SK-N-SH (cell line): ENCODE results near the gene ZNF649. TPM values are rescaled to one million over a fixed set of nuclear protein-coding genes. Genes with fewer than 3 reads are reported as not detected.

Source experiments
- CTCF ChIA-PET: fragments of 300-600, 350-600 bp; formaldehyde crosslinking; extraction: SDS; loops from one replicate; lab custom pipeline; 2021; lab: Yijun Ruan, JAX
- POLR2A ChIA-PET: fragments of 350-600 bp; sonication (Branson Sonifier 250); formaldehyde crosslinking; extraction: SDS; loops from one replicate; lab custom pipeline; 2020; ENCODE audit warnings: antibody characterized with exemption, inconsistent platforms; lab: Yijun Ruan, JAX
- DNase-seq: peaks from one replicate; pipeline ENCODE4 v3.0.0; 2012
- H2AFZ ChIP-seq: fragments of 200-600 bp; sonication (generic); 2 replicates; pipeline ENCODE4 v1.8.1; 2016; ENCODE audit warnings: antibody characterized with exemption, mild to moderate bottlenecking, low read depth
- H3F3A ChIP-seq: fragments of 200-600 bp; sonication (generic); replicated peaks from 2 replicates; pipeline ENCODE3; 2016; ENCODE audit warnings: antibody characterized with exemption, mild to moderate bottlenecking; ENCODE audit not compliant: insufficient read depth
- H3K27ac ChIP-seq, 2 experiments: fragments of 200-500 bp in 1 of 2; fragments of 200-600 bp in 1 of 2; sonication (Bioruptor generic) in 1 of 2; sonication (generic), shearing (Covaris generic) in 1 of 2; 2 replicates each; pipeline versions ENCODE4 v1.5.1 to v1.6.1; 2014 to 2016; ENCODE audit warnings: low read depth in 2 of 2, inconsistent platforms in 1 of 2, low read length in 1 of 2, mild to moderate bottlenecking in 1 of 2, mixed read lengths in 1 of 2
- H3K27me3 ChIP-seq: fragments of 200-600 bp; sonication (generic), shearing (Covaris generic); 2 replicates; pipeline ENCODE4 v1.6.1; 2016; ENCODE audit warnings: mixed run types; ENCODE audit not compliant: insufficient read depth
- H3K36me3 ChIP-seq, 2 experiments: fragments of 200-500 bp in 1 of 2; fragments of 200-600 bp in 1 of 2; sonication (Bioruptor generic) in 1 of 2; sonication (generic) in 1 of 2; replicated peaks in 1 of 2; 2 replicates each; pipeline versions ENCODE3 to v1.5.1; 2014 to 2016; ENCODE audit warnings: low read length in 1 of 2, mild to moderate bottlenecking in 1 of 2; ENCODE audit not compliant: insufficient read depth in 2 of 2, control insufficient read depth in 1 of 2
- H3K4me1 ChIP-seq, 2 experiments: fragments of 200-500 bp in 1 of 2; fragments of 200-600 bp in 1 of 2; sonication (Bioruptor generic) in 1 of 2; sonication (generic), shearing (Covaris generic) in 1 of 2; 2 replicates each; pipeline versions ENCODE4 v1.5.1 to v1.6.1; 2014 to 2016; ENCODE audit warnings: low read depth in 1 of 2, low read length in 1 of 2, mixed run types in 1 of 2; ENCODE audit not compliant: insufficient read depth in 2 of 2, control insufficient read depth in 1 of 2
- H3K4me2 ChIP-seq: fragments of 200-600 bp; sonication (generic), shearing (Covaris generic); 2 replicates; pipeline ENCODE4 v1.6.1; 2017; ENCODE audit warnings: mixed run types
- H3K4me3 ChIP-seq, 2 experiments: fragments of 200-500 bp in 1 of 2; fragments of 200-600 bp in 1 of 2; sonication (Bioruptor generic) in 1 of 2; sonication (generic), shearing (Covaris generic) in 1 of 2; 2 replicates each; pipeline versions ENCODE4 v1.5.1 to v1.8.1; 2014 to 2016; ENCODE audit warnings: low read depth in 2 of 2, inconsistent platforms in 1 of 2, low read length in 1 of 2, mild to moderate bottlenecking in 1 of 2, mixed read lengths in 1 of 2, moderate library complexity in 1 of 2
- H3K79me2 ChIP-seq: fragments of 200-600 bp; sonication (generic); 2 replicates; pipeline ENCODE4 v1.8.1; 2017; ENCODE audit warnings: mild to moderate bottlenecking; ENCODE audit not compliant: insufficient read depth
- H3K9ac ChIP-seq: fragments of 200-600 bp; sonication (generic); 2 replicates; pipeline ENCODE4 v1.6.1; 2017; ENCODE audit warnings: mixed run types
- H3K9me2 ChIP-seq: fragments of 200-600 bp; sonication (generic); 2 replicates; pipeline ENCODE4 v1.6.1; 2017; ENCODE audit warnings: mixed run types
- H3K9me3 ChIP-seq: fragments of 200-600 bp; sonication (generic); 2 replicates; pipeline ENCODE4 v1.6.1; 2017; ENCODE audit warnings: mixed run types, mild to moderate bottlenecking, moderate library complexity
- H4K20me1 ChIP-seq: fragments of 200-600 bp; sonication (generic); 2 replicates; pipeline ENCODE4 v1.6.1; 2017; ENCODE audit warnings: mild to moderate bottlenecking, mixed run types; ENCODE audit not compliant: insufficient read depth
- ELF1 ChIP-seq: IDR thresholded peaks from 2 replicates; pipeline ENCODE4 v1.4.0; 2012
- EZH2phosphoT487 ChIP-seq: fragments of 200-600 bp; sonication (generic); IDR thresholded peaks from 2 replicates; pipeline ENCODE4 v1.6.1; 2017; ENCODE audit warnings: low read depth, mixed run types, mild to moderate bottlenecking, antibody characterized with exemption, moderate library complexity, borderline replicate concordance
- FOSL2 ChIP-seq: IDR thresholded peaks from 2 replicates; pipeline ENCODE4 v1.4.0; 2012; ENCODE audit warnings: low read depth, mild to moderate bottlenecking, moderate library complexity, borderline replicate concordance
- GATA2 ChIP-seq: sonication (generic); formaldehyde crosslinking; IDR thresholded peaks from 2 replicates; pipeline ENCODE4 v1.5.0; 2020; ENCODE audit warnings: mild to moderate bottlenecking, missing genetic modification reagents
- MEF2A ChIP-seq: IDR thresholded peaks from 2 replicates; pipeline ENCODE4 v1.4.0; 2012; ENCODE audit warnings: low read depth, borderline replicate concordance
- MXI1 ChIP-seq: IDR thresholded peaks from 2 replicates; pipeline ENCODE4 v1.6.1; 2012; ENCODE audit warnings: mild to moderate bottlenecking, low read depth, low read length, improper control_type of control experiment
- NRF1 ChIP-seq: IDR thresholded peaks from 2 replicates; pipeline ENCODE4 v1.6.1; 2012; ENCODE audit warnings: low read depth, mild to moderate bottlenecking, low read length
- RAD21 ChIP-seq: IDR thresholded peaks from 2 replicates; pipeline ENCODE4 v1.6.1; 2012; ENCODE audit warnings: mild to moderate bottlenecking, low read length
- SMC3 ChIP-seq: IDR thresholded peaks from 2 replicates; pipeline ENCODE4 v1.6.1; 2012; ENCODE audit warnings: low read depth, low read length, improper control_type of control experiment
- TCF12 ChIP-seq: IDR thresholded peaks from 2 replicates; pipeline ENCODE4 v1.4.0; 2012
- WGBS: methylation state at CpG from one replicate; pipeline ENCODE4 v1.1.6; 2017; ENCODE audit warnings: low lambda C conversion rate; 5-methylcytosine and 5-hydroxymethylcytosine counted together
- polyA plus RNA-seq, 3 experiments: library from polyadenylated mRNA; depleted of rRNA; stranded (reverse); fragments of >200 nt; gene quantifications; 2 replicates each; pipeline ENCODE4 v1.2.3, GENCODE V29; 2012
- TF ChIP-seq, protein P1 (sequence below): fragments of 150-350 bp; IDR thresholded peaks from 2 replicates; pipeline ENCODE4 v1.6.1; 2017; ENCODE audit warnings: antibody characterized with exemption, low read length, low read depth, borderline replicate concordance
- TF ChIP-seq, protein P2 (sequence below): fragments of 150-350 bp; IDR thresholded peaks from 2 replicates; pipeline ENCODE4 v1.6.1; 2016; ENCODE audit warnings: mild to moderate bottlenecking, low read depth, low read length
- TF ChIP-seq, protein P3 (sequence below): IDR thresholded peaks from 2 replicates; pipeline ENCODE4; 2012
- TF ChIP-seq, protein P4 (sequence below): IDR thresholded peaks from 2 replicates; pipeline ENCODE4 v1.4.0; 2012; ENCODE audit warnings: low read depth, borderline replicate concordance
- TF ChIP-seq, protein P5 (sequence below): IDR thresholded peaks from 2 replicates; pipeline ENCODE4 v1.6.1; 2012; ENCODE audit warnings: mild to moderate bottlenecking, low read depth, low read length, moderate library complexity

The ZNF649 gene
- polyA plus RNA-seq, 1 of the 3 experiments (the other 2 are of a cell fraction), result 1.5 TPM

DNA sequence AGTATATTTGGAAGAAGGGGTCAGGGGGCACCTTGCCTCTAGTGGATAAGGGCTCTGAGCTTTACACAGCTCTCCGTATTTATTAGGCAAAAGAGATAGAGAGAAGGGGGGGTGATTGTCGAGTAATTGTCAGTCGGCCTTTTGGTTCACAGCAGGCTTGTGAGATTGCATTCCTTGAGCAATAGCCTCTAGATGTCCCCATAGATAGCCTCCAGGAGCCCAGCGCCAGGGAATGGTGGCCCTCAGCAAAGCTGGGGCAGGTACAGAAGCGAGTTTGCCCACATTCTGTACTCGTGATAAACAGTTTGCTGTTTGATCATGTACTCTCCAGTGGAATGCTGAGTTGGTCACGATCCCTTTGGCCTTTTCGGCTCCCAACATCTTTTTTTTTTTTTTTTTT, 27.1 kb upstream of the ZNF649 start:
- Histone ChIP-seq H2AFZ (no peak overlapping the region), H3F3A (no peaks in the 10 kb centered on the region), H3K9ac (no peak overlapping the region), H3K36me3 (peaks cover 34 to 73% of the 10 kb centered on the region in 2 experiments), H3K4me2 (no peak overlapping the region), H3K9me3 (no peaks in the 10 kb centered on the region; the same call in 1 of the 2 replicates), H3K4me3 (no peak overlapping the region), H3K79me2 (peaks cover 18% of the 10 kb centered on the region), H3K27me3 (no peaks in the 10 kb centered on the region), H3K9me2 (no peaks in the 10 kb centered on the region), H3K4me1 (peaks cover 0 to 4% of the 10 kb centered on the region in 2 experiments; a peak in 1 of 4 replicates), H3K27ac (no peak overlapping the region), H4K20me1 (no peaks in the 10 kb centered on the region)
- CTCF ChIA-PET, result no interaction called here
- WGBS, result 77% methylated on average over 8 of the region's 8 CpGs
- POLR2A ChIA-PET, result no interaction called here
- DNase-seq, result no peak
- TF ChIP-seq NRF1, result no peak
- no peak for TF ChIP-seq RAD21
- no peak for TF ChIP-seq ELF1
- no peak for TF ChIP-seq FOSL2

DNA sequence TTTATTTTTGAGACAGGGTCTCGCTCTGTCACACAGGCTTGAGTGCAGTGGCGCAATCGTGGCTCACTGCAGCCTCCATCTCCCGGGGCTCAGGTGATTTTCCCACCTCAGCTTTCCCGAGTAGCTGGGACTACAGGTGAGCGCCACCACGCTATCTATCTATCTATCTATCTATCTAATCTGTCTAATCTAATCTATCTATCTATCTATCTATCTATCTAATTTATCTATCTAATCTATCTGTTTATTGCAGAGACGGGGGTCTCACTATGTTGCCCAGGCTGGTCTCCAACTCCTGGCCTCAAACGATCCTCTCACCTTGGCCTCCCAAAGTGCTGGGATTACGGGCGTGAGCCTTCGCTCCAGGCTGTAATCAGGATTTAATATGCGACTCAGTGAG, 23.0 kb upstream of the ZNF649 start:
- no peak for DNase-seq
- H3K9ac ChIP-seq, result peak overlapping the region; percentile 66
- H3K36me3 ChIP-seq, result peaks cover 15 to 34% of the 10 kb centered on the region in 2 experiments
- peaks cover 0 to 4% of the 10 kb centered on the region in 2 experiments; a peak in 1 of 4 replicates for H3K4me1 ChIP-seq
- TF ChIP-seq GATA2 (CRISPR knock-in tag), result no peak
- TF ChIP-seq, protein P1, sequence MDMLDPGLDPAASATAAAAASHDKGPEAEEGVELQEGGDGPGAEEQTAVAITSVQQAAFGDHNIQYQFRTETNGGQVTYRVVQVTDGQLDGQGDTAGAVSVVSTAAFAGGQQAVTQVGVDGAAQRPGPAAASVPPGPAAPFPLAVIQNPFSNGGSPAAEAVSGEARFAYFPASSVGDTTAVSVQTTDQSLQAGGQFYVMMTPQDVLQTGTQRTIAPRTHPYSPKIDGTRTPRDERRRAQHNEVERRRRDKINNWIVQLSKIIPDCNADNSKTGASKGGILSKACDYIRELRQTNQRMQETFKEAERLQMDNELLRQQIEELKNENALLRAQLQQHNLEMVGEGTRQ, result no peak
- TF ChIP-seq, protein P2, sequence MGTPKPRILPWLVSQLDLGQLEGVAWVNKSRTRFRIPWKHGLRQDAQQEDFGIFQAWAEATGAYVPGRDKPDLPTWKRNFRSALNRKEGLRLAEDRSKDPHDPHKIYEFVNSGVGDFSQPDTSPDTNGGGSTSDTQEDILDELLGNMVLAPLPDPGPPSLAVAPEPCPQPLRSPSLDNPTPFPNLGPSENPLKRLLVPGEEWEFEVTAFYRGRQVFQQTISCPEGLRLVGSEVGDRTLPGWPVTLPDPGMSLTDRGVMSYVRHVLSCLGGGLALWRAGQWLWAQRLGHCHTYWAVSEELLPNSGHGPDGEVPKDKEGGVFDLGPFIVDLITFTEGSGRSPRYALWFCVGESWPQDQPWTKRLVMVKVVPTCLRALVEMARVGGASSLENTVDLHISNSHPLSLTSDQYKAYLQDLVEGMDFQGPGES, result no peak
- TF ChIP-seq, protein P3, sequence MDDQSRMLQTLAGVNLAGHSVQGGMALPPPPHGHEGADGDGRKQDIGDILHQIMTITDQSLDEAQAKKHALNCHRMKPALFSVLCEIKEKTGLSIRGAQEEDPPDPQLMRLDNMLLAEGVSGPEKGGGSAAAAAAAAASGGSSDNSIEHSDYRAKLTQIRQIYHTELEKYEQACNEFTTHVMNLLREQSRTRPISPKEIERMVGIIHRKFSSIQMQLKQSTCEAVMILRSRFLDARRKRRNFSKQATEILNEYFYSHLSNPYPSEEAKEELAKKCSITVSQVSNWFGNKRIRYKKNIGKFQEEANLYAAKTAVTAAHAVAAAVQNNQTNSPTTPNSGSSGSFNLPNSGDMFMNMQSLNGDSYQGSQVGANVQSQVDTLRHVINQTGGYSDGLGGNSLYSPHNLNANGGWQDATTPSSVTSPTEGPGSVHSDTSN, result no peak
- no peak for TF ChIP-seq SMC3
- no peak for TF ChIP-seq TCF12
- TF ChIP-seq, protein P4, sequence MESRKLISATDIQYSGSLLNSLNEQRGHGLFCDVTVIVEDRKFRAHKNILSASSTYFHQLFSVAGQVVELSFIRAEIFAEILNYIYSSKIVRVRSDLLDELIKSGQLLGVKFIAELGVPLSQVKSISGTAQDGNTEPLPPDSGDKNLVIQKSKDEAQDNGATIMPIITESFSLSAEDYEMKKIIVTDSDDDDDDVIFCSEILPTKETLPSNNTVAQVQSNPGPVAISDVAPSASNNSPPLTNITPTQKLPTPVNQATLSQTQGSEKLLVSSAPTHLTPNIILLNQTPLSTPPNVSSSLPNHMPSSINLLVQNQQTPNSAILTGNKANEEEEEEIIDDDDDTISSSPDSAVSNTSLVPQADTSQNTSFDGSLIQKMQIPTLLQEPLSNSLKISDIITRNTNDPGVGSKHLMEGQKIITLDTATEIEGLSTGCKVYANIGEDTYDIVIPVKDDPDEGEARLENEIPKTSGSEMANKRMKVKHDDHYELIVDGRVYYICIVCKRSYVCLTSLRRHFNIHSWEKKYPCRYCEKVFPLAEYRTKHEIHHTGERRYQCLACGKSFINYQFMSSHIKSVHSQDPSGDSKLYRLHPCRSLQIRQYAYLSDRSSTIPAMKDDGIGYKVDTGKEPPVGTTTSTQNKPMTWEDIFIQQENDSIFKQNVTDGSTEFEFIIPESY, result no peak
- TF ChIP-seq EZH2phosphoT487, result no peak
- no peak for TF ChIP-seq MXI1
- TF ChIP-seq, protein P5, sequence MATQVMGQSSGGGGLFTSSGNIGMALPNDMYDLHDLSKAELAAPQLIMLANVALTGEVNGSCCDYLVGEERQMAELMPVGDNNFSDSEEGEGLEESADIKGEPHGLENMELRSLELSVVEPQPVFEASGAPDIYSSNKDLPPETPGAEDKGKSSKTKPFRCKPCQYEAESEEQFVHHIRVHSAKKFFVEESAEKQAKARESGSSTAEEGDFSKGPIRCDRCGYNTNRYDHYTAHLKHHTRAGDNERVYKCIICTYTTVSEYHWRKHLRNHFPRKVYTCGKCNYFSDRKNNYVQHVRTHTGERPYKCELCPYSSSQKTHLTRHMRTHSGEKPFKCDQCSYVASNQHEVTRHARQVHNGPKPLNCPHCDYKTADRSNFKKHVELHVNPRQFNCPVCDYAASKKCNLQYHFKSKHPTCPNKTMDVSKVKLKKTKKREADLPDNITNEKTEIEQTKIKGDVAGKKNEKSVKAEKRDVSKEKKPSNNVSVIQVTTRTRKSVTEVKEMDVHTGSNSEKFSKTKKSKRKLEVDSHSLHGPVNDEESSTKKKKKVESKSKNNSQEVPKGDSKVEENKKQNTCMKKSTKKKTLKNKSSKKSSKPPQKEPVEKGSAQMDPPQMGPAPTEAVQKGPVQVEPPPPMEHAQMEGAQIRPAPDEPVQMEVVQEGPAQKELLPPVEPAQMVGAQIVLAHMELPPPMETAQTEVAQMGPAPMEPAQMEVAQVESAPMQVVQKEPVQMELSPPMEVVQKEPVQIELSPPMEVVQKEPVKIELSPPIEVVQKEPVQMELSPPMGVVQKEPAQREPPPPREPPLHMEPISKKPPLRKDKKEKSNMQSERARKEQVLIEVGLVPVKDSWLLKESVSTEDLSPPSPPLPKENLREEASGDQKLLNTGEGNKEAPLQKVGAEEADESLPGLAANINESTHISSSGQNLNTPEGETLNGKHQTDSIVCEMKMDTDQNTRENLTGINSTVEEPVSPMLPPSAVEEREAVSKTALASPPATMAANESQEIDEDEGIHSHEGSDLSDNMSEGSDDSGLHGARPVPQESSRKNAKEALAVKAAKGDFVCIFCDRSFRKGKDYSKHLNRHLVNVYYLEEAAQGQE, result no peak
- TF ChIP-seq MEF2A, result no peak
- 12% methylated on average over 13 of the region's 13 CpGs for WGBS
- no peaks in the 10 kb centered on the region for H3K27me3 ChIP-seq
- ChIA-PET POLR2A (no interaction called here), CTCF (interaction anchor here (1.1 kb wide), 1 partner anchor 211 kb away, joined by 3 read pairs; the partner anchor contains the start of gene ZNF616)
- peak overlapping the region; percentile 86; the same call in 1 of the 2 replicates for H2AFZ ChIP-seq
- no peaks in the 10 kb centered on the region for H4K20me1 ChIP-seq
- H3K27ac ChIP-seq, result no peak overlapping the region
- H3K9me3 ChIP-seq, result peaks cover 15% of the 10 kb centered on the region; the same call in 1 of the 2 replicates
- H3K4me3 ChIP-seq, result peak overlapping the region; percentile 71
- peaks cover 15% of the 10 kb centered on the region for H3K79me2 ChIP-seq
- no peaks in the 10 kb centered on the region for H3F3A ChIP-seq
- H3K9me2 ChIP-seq, result no peaks in the 10 kb centered on the region
- H3K4me2 ChIP-seq, result peak overlapping the region; percentile 69
